ENCODE results near the gene TMBIM4.

The TMBIM4 gene

DNA sequence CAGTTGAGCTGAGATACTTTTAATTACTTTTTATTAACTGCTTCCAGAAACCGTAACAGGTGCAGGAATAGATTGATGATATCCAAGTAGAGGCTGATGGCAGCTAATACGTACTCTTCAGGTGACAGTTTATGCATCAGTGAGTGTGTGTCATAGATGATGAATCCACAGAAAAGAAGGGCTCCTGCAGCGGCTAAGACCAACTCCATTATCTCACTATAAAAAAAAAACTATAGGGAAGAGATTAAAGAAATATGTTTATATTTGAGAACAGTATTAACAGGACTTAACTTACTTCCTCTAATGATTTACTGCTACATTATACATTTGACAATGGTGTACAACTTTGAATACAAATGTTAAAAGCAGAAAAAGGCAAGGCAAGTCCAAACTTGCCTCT lies 31.9 kb downstream of the TMBIM4 start:
- DNase-seq: no peak

DNA sequence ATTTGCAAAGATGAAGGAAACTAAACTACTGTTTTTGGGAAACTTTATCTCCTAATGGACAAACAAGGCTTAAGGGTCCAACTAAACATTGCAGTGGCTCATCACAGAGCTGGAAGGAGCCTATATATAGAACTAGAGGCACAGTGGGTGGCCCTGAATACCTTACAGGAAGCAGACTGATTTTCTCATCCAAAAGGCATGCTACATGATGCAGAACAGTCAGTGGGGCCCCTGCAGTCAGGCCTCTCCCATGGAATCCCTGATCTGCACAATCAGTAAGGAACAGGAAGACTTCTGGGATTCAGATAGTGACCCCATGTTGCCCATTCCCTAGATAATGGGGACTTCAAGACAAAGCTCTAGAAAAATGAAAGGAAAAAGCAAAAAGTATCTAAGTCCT lies 37.4 kb downstream of the TMBIM4 start:
- no peak for DNase-seq

- DNase-seq: no peak
Measured at GRCh38 chr12:66131067-66131688, 38.6 kb downstream of the TMBIM4 start.

GRCh38 chr12:66130267-66131066 lies 39.3 kb downstream of the TMBIM4 start, which contains the start of gene LLPH:
TSS of gene LLPH (minus strand) at chr12:66130750. CDS start at chr12:66129106, 1,644 bp downstream.
- DNase-seq: peak; percentile 88 to 91

GRCh38 chr12:66129934-66130266 lies 39.9 kb downstream of the TMBIM4 start:
- no peak for DNase-seq

- DNase-seq: no peak
Measured at GRCh38 chr12:66127650-66128049, 42.1 kb downstream of the TMBIM4 start.

DNA sequence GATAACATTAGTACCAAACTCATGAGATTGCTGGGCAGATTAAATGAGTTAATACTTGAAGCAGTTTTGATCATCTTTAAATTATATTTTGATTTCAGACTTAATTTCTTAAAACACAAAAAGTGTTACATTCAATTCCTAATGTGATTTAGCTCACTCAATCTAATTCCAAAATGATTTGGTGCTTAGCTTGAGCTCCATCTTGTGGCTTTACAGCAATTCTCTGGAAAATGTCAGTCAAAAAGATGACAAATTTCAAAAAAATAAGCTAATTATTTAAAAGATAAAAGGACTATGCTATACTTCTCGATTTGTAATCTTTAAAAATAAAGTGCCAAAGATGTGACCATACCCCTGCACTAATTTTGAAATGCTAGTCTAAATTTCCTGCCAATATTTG lies 49.3 kb downstream of the TMBIM4 start:
- DNase-seq: no peak

GRCh38 chr12:66119870-66120241 lies 49.9 kb downstream of the TMBIM4 start:
- no peak for DNase-seq

DNA sequence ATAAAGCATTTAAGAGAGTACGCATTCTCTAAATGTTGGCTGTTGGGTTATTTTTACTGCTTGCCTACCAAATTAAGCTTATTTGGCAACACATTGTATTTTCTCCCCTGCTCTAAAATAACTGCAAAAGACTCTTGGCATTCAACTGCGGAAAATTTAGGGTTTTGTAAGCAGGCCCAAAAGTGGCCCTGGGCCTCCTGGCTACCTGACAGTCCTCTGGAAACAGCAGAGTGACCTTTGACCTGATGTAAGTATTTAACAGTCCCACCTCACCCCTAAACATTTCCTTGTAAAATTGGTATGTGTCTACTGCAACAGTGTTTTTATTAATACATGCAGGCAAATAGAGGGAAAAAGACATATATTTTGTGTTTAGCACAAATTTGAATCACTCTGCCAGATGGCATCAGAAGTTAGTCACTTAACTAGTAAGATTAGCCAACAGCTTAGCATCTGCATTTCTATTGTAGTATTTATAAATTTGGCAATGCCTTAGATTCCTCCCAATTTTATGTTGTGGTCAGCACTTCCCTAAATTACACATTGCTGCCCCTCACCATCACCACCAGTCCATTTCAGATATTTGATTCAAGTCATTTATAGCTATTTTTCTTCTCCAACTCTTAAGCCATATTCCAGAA lies 50.4 kb downstream of the TMBIM4 start:
- no peak for DNase-seq

DNA sequence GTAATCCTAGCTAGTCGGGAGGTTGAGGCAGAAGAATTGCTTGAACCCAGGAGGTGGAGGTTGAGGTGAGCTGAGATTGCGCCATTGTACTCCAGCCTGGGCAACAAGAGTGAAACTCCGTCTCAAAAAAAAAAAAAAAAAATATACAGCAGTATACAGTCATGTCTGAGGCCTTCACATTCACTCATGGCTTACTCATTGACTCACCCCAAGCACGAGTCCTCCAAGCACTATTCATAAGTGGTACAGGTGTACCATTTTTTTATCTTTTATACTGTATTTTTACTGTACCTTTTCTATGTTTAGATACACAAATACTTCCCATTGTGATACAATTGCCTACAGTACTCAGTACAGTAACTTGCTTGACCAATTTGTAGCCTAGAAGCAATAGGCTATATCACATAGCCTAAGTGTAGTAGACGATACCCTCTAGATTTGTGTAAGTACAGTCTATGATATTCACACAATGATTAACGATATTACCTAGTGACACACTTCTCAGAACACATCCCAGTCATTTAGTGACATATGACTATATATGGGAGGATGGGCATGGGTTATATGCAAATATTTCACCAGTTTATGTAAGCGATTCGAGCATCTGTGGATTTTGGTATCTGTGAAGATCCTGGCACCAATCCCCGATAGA lies 51.4 kb downstream of the TMBIM4 start:
- DNase-seq: no peak

DNA sequence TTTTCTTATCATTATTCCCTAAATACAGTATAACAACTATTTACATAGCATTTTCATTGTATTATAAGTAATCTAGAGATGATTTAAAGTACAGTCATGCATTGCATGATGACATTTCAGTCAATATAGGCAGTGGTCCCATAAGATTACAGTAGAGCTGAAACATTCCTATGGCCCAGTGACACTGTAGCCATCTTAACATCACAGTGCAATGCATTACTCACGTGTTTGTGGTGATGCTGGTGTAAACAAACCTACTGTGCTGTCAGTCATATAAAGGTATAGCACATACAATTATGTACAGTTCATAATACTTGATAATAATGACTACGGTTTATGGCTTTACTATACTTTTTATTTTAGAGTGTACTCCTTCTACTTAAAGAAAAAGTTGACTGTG lies 52.6 kb downstream of the TMBIM4 start:
- no peak for DNase-seq

DNA sequence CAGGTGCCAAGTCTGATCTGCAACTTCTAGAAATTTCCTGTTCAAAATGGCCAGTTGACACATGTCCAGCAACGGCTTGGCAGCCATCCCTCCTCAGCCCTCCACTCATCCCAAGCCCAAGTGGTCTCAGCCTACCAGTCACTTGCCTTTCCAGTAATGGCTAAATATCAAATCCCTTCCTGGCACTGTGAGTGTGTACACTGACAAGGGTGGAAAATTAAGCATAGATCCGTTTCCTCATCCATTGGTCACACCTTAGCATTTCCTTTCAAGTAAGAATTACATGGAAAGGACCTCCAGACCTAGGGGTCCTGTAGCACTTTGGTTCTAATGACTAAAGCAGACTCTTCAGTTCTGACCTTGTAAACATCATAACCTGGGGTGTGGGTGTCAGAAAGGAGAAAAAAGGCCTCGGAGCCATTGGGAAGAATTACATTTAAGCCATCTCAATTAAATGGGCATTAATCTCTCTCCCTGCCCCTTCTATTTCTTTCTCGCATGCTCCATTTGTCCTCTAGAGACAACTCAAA lies 54.7 kb downstream of the TMBIM4 start:
- DNase-seq: no peak

DNA sequence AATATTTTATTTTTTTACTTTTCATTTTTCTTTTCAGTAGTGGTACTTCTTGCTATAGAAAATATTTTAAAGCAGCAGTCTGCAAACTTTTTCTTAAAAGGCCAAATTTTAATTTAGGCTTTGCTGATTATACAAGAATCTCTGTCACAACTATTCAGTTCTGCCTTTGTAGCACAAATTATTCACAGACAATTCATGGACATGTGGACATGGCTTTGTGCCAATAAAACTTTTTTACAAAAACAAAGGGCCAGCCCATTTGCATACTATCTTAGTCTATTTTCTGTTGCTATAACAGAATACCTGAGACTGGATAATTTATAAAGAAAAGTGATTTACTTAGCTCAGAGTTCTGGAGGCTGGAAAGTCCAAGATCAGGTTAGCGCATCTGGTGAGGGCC lies 56.3 kb downstream of the TMBIM4 start:
- no peak for DNase-seq

DNA sequence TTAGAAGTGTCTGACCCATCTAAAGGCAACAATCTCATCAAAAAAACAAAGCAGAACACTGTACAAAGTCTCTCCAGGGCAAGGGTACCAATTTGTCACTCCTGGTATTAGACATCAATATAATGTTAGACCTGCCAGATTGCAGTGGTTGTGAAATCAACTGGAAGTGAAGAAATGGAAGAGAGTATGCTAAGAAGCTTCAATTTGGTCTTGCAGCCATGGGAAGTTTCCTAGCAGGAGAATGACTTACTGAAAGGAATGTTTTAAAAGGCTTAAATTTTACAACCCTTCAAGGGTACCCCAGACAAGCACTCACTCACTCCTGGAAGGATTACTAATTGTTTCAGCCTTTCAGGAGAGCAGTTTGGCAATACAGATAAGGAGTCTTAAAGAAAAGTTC lies 58.2 kb downstream of the TMBIM4 start:
- no peak for DNase-seq

DNA sequence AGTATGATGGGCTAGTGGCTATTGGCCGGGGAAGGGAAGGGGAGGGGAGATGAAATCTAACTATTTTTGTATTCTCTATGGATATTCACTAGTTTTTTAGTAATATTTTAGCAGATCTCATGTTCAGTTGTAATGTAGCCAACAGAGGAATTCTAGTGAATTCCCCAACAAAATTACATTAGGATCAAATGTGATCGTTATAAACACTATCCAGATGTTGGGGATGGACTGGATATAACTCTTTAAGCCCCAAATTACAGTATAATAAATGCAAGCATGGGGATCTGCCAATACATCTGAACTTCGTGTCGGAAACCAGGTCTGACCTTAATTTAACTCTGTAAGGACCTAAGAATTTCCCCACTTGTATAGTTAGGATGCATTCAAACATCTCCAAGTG lies 60.7 kb downstream of the TMBIM4 start:
- no peak for DNase-seq

DNA sequence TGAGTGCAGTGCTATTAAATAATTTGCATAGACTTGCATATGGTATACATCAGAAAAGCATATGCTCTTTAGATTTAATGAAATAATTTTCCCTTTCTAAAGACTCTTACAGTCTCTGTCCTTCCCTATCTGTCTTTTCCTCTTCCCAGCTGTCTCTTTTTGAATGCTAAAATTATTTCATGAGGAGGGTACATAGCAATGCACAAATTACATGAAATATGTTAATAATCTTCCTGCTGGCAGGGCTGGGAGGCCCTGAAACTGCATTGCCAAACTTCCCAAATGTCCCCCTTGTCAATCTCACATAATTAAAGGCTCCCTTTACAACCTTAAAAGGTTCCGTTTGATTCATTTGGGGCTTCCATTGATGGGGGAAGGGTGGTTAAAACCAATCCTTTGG lies 61.4 kb downstream of the TMBIM4 start:
- DNase-seq: no peak

DNA sequence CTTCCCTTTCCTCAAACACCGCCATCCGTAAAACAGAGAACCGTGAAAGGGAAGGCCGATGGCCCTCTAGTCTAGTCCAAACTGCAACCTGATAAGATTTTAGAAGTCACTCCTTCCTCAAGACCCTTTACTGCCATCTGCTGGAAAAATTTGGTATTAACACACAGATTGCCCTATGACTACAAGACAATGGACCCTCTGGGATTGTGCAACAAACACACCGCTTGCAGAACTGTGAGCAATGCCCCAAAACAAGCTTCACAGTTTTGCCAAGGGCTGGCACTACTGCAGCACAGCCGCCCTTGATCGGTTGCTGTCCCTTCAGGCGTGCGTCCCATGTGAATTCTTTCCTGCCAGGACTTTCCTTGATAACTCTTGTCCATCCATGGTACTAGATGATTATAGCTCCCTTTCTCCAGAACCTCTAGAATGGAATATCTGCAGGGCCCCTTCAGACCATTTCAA lies 62.3 kb downstream of the TMBIM4 start:
- DNase-seq: peak; percentile 5 to 34

GRCh38 chr12:66103016-66103913 lies 66.5 kb downstream of the TMBIM4 start:
- no peak for DNase-seq

- no peak for DNase-seq
Measured at GRCh38 chr12:66092559-66093269, 77.1 kb downstream of the TMBIM4 start.

- no peak for DNase-seq
Measured at GRCh38 chr12:66090157-66090556, 79.6 kb downstream of the TMBIM4 start.

- DNase-seq: peak; percentile 67 to 70
Measured at GRCh38 chr12:66087365-66087943, 82.3 kb downstream of the TMBIM4 start.
